GM12875 (cell line): Measurements from ENCODE around the gene IGSF10.

Experiments used
- H3K4me3 ChIP-seq: one replicate; pipeline ENCODE4 v1.5.1; 2011; ENCODE audit warnings: low read depth, low read length, control low read depth
- CTCF ChIP-seq: IDR thresholded peaks from 2 replicates; pipeline ENCODE4 v1.5.1; 2011; ENCODE audit warnings: low read depth, mild to moderate bottlenecking, control low read depth, inconsistent platforms, low read length, moderate library complexity, borderline replicate concordance; ENCODE audit not compliant: insufficient read depth

Gene IGSF10

GRCh38 chr3:151443583-151443982 lies 17.3 kb downstream of the IGSF10 start:
- no peak for TF ChIP-seq CTCF
- no peak overlapping the region for H3K4me3 ChIP-seq

- no peak overlapping the region for H3K4me3 ChIP-seq
- TF ChIP-seq CTCF: no peak
Measured at GRCh38 chr3:151440940-151441339, 19.9 kb downstream of the IGSF10 start.

- no peak overlapping the region for H3K4me3 ChIP-seq
- TF ChIP-seq CTCF: peak; percentile 52; the same call in 1 of the 2 replicates
Measured at GRCh38 chr3:151439652-151440125, 21.2 kb downstream of the IGSF10 start.

GRCh38 chr3:151437906-151438305 lies 23.0 kb downstream of the IGSF10 start:
- no peak overlapping the region for H3K4me3 ChIP-seq
- no peak for TF ChIP-seq CTCF

- no peak overlapping the region for H3K4me3 ChIP-seq
- no peak for TF ChIP-seq CTCF
Measured at GRCh38 chr3:151436675-151437446, 24.0 kb downstream of the IGSF10 start.

- H3K4me3 ChIP-seq: no peak overlapping the region
- no peak for TF ChIP-seq CTCF
Measured at GRCh38 chr3:151434151-151434890, 26.5 kb downstream of the IGSF10 start.
